22Rv1 (cell line): ENCODE results near the gene UBE2E2.

Experiments used
- CTCF ChIP-seq: fragments of 450-650 bp; IDR thresholded peaks from 2 replicates; pipeline ENCODE4 v1.5.1; 2017; ENCODE audit warnings: mild to moderate bottlenecking
- ZFX ChIP-seq: fragments of 450-650 bp; IDR thresholded peaks from 2 replicates; pipeline ENCODE4 v1.6.1; 2017; ENCODE audit warnings: antibody characterized with exemption, borderline replicate concordance

GRCh38 chr3:23162934-23163333 is 40.2 kb upstream of the UBE2E2 start:
- no peak for TF ChIP-seq CTCF
- TF ChIP-seq ZFX: no peak
